ENCODE data around the gene PUM2.
"Not testable (repeated sequence)": the region's sequence is repeated elsewhere in the genome, so short reads cannot be mapped to it uniquely, and the experiment has no call there.

The PUM2 gene

GRCh38 chr2:20370191-20370590, 19.5 kb upstream of the PUM2 start:
- DNase-seq, result no peak

DNA sequence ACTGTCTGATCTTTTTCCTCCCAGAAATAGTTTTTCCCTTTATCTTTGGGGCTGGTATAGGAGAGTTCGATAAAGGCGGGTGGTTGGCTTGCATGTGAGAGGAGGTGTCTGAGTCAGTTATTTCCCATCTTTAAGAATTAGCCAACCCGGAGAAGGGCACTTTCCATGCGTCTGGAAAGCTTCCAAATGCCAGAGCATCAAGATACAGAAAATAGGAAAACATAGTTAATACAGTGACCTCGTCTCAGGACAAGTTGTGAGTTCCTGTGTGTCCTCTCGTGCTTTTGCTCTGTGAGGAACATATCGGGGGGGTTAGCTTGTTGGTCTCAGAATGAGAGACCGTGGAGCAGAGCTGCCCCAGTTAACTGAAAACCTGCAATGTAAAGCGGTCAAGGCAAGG, 18.7 kb upstream of the PUM2 start:
- no peak for DNase-seq

- DNase-seq, result no peak
Observed at GRCh38 chr2:20368706-20369105, 18.1 kb upstream of the PUM2 start.

GRCh38 chr2:20367929-20368328, 17.3 kb upstream of the PUM2 start:
- DNase-seq, result not testable (repeated sequence)

GRCh38 chr2:20366672-20367116, 16.1 kb upstream of the PUM2 start:
- no peak for DNase-seq

DNA sequence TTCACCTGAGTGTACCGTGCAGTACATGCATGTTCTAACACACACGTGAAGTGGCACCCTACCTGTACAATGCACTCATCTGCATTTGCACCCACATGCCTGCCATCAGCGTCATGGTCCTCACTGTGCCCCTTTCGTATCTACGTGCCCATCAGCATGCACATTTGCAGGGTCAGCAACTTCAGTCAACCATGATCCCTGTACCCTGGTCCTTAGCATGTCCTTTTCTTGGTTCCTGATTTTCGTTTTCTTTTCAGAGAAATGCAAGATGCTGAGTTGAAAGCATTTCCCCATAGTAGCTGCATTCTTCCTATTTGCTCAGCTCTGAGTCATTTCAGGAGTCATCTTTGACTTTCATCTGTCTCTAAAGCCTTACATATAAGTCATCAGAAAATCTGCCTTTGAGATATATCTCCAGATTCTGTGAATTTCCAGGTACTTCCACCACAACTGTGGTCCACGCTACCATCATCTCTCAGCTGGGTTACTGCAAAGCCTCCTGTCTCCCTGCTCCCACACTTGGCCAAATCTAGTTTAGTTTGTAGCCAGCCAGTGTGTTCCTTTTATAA, 14.7 kb upstream of the PUM2 start:
- DNase-seq, result peak; percentile 68

DNA sequence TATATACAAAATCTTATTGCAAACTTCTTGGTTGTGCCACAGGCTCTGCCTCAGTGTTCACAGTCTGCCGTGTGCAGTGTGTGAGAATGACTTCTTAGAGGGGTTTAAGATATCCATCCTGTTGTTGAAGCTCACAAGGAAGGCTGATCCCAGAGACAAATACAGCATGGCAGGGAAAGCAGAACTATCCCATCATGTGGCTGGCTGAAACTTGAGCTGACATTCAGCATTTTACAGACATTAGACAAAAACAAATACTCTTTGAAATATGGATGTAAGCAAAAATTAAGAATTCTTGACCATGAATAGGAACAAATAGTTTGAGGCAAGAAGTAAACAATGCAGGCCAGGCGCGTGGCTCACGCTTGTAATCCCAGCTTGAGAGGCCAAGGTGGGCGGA, 12.9 kb upstream of the PUM2 start:
- DNase-seq, result no peak

- no peak for DNase-seq
Observed at GRCh38 chr2:20362701-20363435, 12.2 kb upstream of the PUM2 start.

DNA sequence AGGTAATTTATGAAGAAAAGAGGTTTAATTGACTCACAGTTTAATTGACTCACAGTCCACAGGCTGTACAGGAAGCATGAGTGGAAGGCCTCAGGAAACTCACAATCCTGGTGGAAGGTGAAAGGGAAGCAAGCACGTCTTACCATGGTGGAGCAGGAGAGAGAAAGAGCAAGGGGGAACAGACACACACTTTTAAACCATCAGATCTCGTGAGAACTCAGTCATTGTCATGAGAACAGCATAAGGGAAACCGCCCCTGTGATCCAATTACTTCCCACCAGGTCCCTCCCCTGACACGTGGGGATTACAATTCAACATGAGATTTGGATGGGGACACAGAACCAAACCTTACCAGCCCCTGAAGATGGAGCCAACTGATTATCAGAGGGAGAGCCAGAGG, 11.2 kb upstream of the PUM2 start:
- no peak for DNase-seq

DNA sequence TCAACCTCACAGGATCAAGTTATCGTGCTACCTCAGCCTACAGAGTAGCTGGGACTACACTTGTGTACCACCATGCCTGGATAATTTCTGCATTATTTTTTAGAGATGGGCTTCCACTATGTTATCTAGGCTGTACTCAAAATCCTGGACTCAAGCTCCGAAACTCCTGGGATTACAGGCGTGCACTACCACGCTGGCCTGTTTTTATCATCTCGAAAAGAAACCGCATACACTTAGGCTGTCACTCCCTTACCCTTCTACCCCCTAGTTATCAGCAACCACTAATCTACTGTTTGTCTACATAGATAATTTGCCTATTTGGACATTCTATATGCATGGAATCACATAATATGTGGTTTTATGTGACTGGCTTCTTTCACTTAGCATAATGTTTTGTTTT, 8.5 kb upstream of the PUM2 start:
- DNase-seq, result no peak

DNA sequence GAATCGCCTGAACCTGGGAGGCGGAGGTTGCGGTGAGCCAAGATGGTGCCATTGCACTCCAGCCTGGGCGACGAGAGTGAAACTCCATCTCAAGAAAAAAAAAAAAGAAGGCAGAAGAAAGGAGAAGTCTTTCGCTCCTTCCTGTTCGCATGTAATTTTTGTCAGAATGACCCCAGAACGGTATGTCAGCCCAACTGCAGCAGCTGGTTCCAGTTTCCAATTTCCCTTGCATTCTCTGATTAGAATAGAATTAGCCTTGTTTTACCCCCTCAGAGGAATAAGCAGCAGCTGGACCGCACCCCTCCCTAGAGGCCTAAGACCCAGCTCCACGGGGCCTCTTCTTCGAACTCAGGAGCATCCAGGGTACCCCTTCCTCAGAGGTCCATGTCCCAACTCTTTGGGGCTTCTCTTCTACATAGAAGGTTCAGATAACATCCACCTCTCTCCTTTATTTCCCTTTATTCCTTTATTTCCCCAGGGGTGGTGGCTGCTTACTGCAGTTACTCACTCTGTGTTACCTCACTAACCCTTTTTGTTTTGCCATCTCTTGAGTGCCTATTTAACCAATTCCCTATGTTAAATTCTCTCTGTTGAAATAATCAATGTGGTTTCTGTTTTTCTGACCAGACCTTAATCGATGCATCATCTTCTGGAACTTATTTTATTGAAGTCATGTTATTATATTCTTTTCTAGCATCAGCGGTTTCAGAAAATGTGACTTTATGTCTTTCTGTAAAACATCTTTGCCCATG, 7.2 kb upstream of the PUM2 start:
- DNase-seq, result no peak

- peak; percentile 72 for DNase-seq
Observed at GRCh38 chr2:20356042-20356441, 5.4 kb upstream of the PUM2 start.

GRCh38 chr2:20355131-20355530, 4.5 kb upstream of the PUM2 start:
- DNase-seq, result peak; percentile 75

GRCh38 chr2:20353241-20353992, 2.8 kb upstream of the PUM2 start:
- DNase-seq, result no peak

DNA sequence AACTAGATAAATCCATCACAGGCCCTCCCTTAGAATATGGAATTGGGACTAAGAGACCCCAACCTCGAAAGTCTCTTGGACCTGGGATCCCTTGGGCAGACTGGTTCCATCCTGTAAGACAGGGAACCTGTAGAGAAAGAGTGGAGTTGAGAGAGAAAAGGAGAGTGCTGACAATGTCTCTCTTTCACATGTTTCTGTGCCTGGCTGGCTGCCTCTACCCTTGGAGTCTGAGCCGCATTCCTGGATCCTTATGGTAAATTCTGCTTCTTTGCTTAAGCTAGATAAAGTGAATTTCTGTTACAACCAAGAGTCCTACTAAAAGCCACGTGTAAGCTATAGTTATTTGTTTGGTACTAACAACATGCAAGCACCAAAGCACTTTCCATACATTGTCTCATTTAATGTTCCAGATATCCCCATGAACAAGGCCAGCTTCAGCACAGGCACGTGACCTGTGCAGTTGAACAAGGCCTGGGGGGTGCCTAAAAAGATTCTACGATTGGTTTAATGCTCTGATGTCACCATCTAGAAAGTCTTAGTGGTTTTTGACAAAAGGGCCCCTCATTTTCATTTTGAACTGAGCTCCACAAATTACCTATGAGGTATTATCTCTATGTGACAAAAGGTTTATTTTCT, 2.1 kb upstream of the PUM2 start:
- DNase-seq, result no peak

GRCh38 chr2:20352230-20352578, 1.6 kb upstream of the PUM2 start:
- DNase-seq, result no peak

GRCh38 chr2:20351555-20352229, 1.0 kb upstream of the PUM2 start:
- DNase-seq, result no peak

DNA sequence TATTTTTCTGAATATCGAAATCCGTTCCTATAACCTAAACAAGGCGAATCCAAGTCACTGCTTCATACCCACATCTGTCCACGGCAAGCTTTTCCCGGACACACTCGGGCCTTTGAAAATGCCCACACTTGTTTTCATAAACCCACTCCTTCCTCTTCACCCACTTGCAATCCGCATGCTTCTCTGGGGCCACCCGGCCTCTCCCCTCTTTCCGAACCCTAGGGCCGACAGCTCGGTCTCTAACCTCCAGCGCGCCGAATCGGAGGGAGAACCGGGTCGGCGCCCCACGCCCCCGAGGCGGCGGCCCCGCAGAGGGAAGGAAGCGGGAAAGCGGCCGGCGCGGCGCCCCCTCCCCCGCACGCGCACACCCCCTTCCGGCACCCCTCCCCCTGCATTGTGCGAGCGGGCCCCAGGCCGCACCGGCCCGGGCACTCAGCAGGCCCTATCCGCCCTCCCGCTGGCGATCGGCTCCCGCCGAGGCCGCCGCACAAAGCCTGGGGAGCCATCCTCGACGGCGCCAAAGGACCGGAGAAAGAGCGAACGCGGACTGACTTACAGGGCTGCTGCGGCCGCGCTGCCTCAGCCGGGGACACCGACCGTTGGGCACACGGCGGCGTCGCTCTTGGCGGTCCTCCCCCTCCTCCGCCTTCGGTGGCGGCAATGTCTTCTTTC, 467 bp downstream of the PUM2 start:
- DNase-seq, result peak; percentile 44

DNA sequence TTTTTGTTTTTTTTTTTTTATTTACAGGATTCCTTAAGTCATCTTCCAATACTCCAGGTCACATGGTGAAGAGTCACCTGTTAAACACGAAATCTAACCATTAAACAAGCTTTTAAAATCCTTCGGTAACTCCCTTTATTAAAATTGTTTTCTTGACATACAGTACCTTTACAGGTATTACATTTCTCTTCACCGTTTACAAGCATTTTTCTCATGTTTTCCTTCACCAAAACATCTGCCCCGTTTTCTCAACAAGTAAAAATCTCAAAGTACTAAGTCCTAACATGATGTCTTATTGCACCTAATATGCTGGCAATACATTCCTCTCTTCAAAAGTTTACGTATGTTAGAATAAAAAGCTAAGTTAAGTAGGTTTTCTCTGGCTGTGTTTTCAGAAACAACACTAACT, 1.1 kb downstream of the PUM2 start:
- no peak for DNase-seq

DNA sequence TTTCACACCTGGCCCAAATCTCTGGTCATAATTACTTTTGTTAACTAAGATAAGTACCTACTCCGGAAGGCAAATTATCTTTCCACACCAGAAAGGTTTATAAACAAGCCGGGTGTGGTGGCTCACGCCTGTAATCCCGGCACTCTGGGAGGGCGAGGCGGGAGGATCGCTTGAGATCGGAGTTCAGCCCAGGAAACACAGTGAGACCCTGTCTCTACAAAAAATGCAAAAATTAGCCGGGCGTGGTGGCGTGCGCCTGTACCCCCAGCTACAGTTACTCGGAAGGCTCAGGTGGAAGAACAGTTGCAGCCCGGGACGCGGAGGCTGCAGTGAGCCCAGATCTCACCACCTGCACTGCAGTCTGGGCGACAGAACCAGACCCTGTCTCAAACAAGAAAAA, 2.1 kb downstream of the PUM2 start:
- DNase-seq, result no peak

GRCh38 chr2:20346565-20347381, 3.9 kb downstream of the PUM2 start:
- DNase-seq, result no peak
